BE2C (cell line): ENCODE measurements around the gene PRDM16.

Experiments
- DNase-seq: peaks from one replicate; pipeline ENCODE4 v3.0.0-alpha.2; 2020
- H3K27me3 ChIP-seq: fragments of 250-450 bp; sonication (Bioruptor Pico); 2 replicates; pipeline ENCODE4 v1.5.1; 2020; ENCODE audit warnings: mild to moderate bottlenecking
- H3K36me3 ChIP-seq: fragments of 250-450 bp; sonication (Bioruptor Pico); 2 replicates; pipeline ENCODE4 v1.5.1; 2020; ENCODE audit warnings: mild to moderate bottlenecking
- H3K4me1 ChIP-seq: fragments of 250-450 bp; sonication (Bioruptor Pico); 2 replicates; pipeline ENCODE4 v1.5.1; 2020
- H3K4me3 ChIP-seq: 2 replicates; pipeline ENCODE4 v1.5.1; 2011; ENCODE audit warnings: low read depth, low read length
- H3K9me3 ChIP-seq: fragments of 250-450 bp; sonication (Bioruptor Pico); 2 replicates; pipeline ENCODE4 v1.5.1; 2020
- TF ChIP-seq, protein P1 (sequence below): IDR thresholded peaks from 2 replicates; pipeline ENCODE4 v1.5.1; 2012; ENCODE audit warnings: mild to moderate bottlenecking, low read depth, low read length

PRDM16 gene

DNA sequence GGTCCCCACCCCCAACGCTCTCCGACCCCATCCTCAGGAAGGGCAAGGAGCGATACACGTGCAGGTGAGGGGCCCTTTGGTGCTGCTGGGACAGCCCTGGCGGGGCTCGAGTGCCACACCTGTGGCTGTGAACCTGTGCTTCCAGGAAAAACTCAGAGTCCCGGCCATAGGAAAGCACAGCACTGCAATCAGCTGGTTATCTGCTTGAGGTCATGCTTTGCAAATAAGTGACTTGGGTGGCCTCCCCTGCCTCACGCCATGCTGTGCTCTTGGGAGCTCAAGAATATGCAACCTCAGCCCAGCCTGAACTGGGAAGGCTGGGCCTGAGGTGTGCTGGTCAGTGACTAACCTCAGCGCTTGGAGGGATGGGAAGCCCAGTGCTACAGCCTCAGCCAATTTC lies 348.9 kb downstream of the PRDM16 start:
- TF ChIP-seq, protein P1, sequence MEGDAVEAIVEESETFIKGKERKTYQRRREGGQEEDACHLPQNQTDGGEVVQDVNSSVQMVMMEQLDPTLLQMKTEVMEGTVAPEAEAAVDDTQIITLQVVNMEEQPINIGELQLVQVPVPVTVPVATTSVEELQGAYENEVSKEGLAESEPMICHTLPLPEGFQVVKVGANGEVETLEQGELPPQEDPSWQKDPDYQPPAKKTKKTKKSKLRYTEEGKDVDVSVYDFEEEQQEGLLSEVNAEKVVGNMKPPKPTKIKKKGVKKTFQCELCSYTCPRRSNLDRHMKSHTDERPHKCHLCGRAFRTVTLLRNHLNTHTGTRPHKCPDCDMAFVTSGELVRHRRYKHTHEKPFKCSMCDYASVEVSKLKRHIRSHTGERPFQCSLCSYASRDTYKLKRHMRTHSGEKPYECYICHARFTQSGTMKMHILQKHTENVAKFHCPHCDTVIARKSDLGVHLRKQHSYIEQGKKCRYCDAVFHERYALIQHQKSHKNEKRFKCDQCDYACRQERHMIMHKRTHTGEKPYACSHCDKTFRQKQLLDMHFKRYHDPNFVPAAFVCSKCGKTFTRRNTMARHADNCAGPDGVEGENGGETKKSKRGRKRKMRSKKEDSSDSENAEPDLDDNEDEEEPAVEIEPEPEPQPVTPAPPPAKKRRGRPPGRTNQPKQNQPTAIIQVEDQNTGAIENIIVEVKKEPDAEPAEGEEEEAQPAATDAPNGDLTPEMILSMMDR = no peak
- no peaks in the 10 kb centered on the region for H3K4me1 ChIP-seq
- no peaks in the 10 kb centered on the region; the same call in 1 of the 2 replicates for H3K27me3 ChIP-seq
- H3K4me3 ChIP-seq = no peak overlapping the region
- H3K36me3 ChIP-seq = no peaks in the 10 kb centered on the region
- no peak for DNase-seq
- H3K9me3 ChIP-seq = no peaks in the 10 kb centered on the region

DNA sequence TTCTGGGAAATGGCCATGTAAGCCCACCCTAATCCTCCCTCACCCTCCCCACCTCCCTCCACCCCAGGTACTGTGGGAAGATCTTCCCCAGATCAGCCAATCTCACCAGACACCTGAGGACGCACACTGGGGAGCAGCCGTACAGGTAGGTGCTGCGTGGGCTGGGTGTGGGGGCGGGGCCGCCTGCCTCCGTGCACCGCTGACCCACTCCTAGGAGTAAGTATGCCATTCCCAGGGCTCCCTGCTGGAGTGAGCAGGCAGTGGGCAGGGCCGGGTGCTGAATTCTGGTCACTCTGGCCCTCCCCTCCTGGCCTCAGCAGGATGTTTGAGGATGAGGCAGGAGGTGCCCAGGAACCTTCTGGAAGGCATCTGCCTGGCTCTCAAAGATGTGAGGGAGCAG lies 349.6 kb downstream of the PRDM16 start:
- H3K9me3 ChIP-seq = no peaks in the 10 kb centered on the region
- no peaks in the 10 kb centered on the region for H3K4me1 ChIP-seq
- TF ChIP-seq, protein P1 = no peak
- no peak overlapping the region for H3K4me3 ChIP-seq
- H3K27me3 ChIP-seq = no peaks in the 10 kb centered on the region; the same call in 1 of the 2 replicates
- H3K36me3 ChIP-seq = no peaks in the 10 kb centered on the region
- DNase-seq = no peak

DNA sequence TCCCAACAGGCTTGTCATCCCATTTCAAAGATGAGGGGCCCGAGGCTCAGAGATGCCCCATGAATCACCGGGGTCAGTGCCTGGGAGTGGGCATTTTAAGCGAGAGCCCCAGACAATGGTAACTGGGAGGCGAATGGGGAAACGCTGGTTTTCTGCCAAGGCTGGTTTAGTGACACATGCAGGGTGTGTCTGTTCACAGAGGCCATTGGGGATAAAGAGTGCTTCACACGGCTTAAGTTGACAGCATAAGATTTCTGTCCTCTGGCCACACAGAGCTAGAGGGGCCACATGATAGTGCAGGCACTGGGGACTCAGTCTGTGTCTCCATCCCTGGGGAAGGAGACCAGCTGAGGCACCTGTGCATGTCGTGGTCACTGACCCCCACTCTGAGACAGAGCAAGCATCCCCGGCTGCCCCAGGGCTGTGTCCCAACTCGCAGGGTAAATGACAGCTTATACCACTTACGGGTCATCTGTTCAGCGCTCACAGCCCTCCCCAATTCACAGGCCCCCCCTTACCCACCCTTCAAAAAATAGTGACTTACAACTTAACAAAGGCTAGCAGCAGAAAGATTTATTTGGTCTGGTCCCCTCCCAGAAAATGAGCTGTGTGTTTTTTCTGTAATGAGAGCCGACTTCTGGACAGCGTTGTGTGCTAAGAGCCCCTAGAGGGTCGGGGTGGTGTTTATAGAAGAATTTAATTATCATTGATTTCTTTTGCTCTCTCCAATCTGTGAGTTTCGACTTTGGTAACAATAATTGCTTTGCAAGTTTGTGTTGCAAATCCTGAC lies 350.6 kb downstream of the PRDM16 start:
- TF ChIP-seq, protein P1 = no peak
- Histone ChIP-seq H3K36me3 (no peaks in the 10 kb centered on the region), H3K9me3 (no peaks in the 10 kb centered on the region), H3K4me1 (no peaks in the 10 kb centered on the region), H3K4me3 (no peak overlapping the region), H3K27me3 (no peaks in the 10 kb centered on the region; the same call in 1 of the 2 replicates)
- no peak for DNase-seq

DNA sequence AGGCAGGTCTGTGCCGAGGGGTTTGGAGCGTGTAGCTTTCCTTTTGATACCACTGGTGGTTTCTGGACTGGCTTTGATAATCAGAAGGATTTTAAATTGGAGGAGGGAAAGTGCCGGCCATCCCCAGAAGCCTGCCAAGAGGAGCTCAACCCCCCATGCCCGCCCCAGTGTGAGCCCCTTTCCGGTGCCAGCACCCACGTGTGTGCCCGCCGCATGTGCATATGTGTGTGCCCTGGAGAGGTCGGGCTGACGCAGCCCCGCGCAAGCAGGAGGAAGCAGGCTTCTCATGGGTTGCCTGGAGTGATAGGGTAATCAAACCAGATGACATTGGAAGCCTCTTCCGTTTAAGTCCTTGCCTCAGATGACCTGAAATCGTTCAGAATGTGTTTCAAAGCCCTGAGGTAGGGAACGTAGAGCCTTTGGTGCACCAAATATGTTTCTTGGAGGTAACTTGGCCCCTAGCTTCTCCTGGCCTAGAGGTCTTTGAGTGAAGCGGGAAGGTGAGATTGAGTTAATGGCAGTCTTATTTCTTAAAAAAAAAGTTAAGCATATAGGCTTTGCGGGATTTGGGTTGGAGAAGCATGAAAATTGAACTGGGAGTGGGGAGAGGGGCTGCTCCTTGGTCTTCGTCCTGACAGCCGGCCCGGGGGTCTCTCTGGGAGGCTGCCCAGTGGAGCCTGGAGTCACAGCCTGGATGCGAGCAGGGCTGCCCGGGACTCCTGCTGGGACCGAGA lies 351.4 kb downstream of the PRDM16 start:
- no peaks in the 10 kb centered on the region; the same call in 1 of the 2 replicates for H3K27me3 ChIP-seq
- no peaks in the 10 kb centered on the region for H3K36me3 ChIP-seq
- H3K9me3 ChIP-seq = no peaks in the 10 kb centered on the region
- H3K4me1 ChIP-seq = no peaks in the 10 kb centered on the region
- TF ChIP-seq, protein P1 = no peak
- no peak overlapping the region for H3K4me3 ChIP-seq
- no peak for DNase-seq

DNA sequence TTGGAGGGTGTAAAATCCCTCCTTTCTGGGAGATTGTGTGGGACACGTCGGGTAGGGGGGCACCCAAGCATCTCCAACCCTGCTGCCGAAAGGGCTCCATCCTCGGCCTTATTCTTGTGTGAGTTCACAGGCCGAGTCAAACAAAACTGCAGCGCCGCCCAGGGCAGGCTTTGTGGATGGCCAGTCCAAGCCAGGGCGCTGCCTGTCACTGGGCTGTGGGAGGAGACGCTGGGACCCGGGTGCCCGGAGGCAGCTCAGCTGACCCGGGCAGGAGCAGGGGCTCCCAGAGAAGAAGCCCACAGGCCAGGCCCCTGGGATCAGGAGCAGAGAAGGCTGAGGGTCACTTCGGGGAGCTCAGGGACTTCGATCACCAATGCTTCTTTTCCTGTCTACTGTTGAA lies 353.6 kb downstream of the PRDM16 start:
- H3K27me3 ChIP-seq = no peaks in the 10 kb centered on the region; the same call in 1 of the 2 replicates
- TF ChIP-seq, protein P1 = no peak
- H3K4me1 ChIP-seq = no peaks in the 10 kb centered on the region
- DNase-seq = no peak
- no peaks in the 10 kb centered on the region for H3K36me3 ChIP-seq
- no peak overlapping the region for H3K4me3 ChIP-seq
- no peaks in the 10 kb centered on the region for H3K9me3 ChIP-seq
